K562 (cell line): ENCODE results near the gene SLC25A21. TPM values are rescaled to one million over a fixed set of nuclear protein-coding genes. Genes with fewer than 3 reads are reported as not detected.
A peak's percentile ranks its signal among the peaks of the same experiment; 100 is the strongest.

Experiments
- ATAC-seq: fragments of 200-7000 bp; cut with Tn5 transposase; 3 replicates; pipeline ENCODE4 v1.9.1; 2020; ENCODE audit warnings: moderate library complexity
- BruUV-seq: library from RNA; stranded (reverse); fragments of 400-500 nt; replicated peaks from 2 replicates; lab custom pipeline; 2021; lab: Mats Ljungman, UMichigan
- CTCF ChIA-PET: fragments of 300-600 bp; formaldehyde crosslinking; extraction: SDS; loops from one replicate; lab custom pipeline; 2021; ENCODE audit warnings: low intra/inter-chr PET ratio; lab: Yijun Ruan, JAX
- POLR2A ChIA-PET: fragments of 300-600, 350-650 bp; sonication (Branson Sonifier 250); formaldehyde crosslinking; extraction: SDS; loops from one replicate; lab custom pipeline; 2021; ENCODE audit warnings: antibody characterized with exemption, inconsistent platforms; lab: Yijun Ruan, JAX
- DNase-seq, 4 experiments: peaks; one replicate each; pipeline versions ENCODE4 v3.0.0 to v3.0.0-alpha.2; 2011 to 2018; ENCODE audit warnings: low spot score in 3 of 4, mixed read lengths in 3 of 4; ENCODE audit errors: extremely low read depth in 1 of 4
- FAIRE-seq: peaks from 2 replicates; lab custom pipeline; 2011; peaks lifted over from hg19 to GRCh38; lab: Jason Lieb, UNC
- H2AFZ ChIP-seq: 2 replicates; pipeline ENCODE4 v1.6.0; 2011; ENCODE audit warnings: low read depth, low read length, control low read depth, inconsistent platforms
- H3K27ac ChIP-seq: fragments of 200-600 bp; 3 replicates; pipeline ENCODE4 v1.8.0; 2011; ENCODE audit warnings: low read depth, mild to moderate bottlenecking, control low read depth, inconsistent platforms, low read length, moderate library complexity, mixed read lengths; ENCODE audit errors: extremely low read depth
- H3K27me3 ChIP-seq, 2 experiments: fragments of 300-600 bp in 1 of 2; 2 replicates in 1 of 2; 3 replicates in 1 of 2; pipeline versions ENCODE4 v1.6.0 to v1.8.0; 2011; ENCODE audit warnings: inconsistent platforms in 2 of 2, low read length in 2 of 2, mild to moderate bottlenecking in 1 of 2, mixed read lengths in 1 of 2, moderate library complexity in 1 of 2; ENCODE audit not compliant: control insufficient read depth in 2 of 2, insufficient read depth in 2 of 2
- H3K36me3 ChIP-seq: fragments of 300-600 bp; 3 replicates; pipeline ENCODE4 v1.8.0; 2011; ENCODE audit warnings: mild to moderate bottlenecking, low read length, inconsistent platforms; ENCODE audit not compliant: control insufficient read depth, insufficient read depth
- H3K4me1 ChIP-seq, 2 experiments: fragments of 200-600 bp in 1 of 2; replicated peaks in 1 of 2; 2 replicates in 1 of 2; 3 replicates in 1 of 2; pipeline versions ENCODE4 v1.5.1 to v1.8.0; 2011; ENCODE audit warnings: inconsistent platforms in 2 of 2, low read length in 2 of 2, mild to moderate bottlenecking in 1 of 2, mixed read lengths in 1 of 2, moderate library complexity in 1 of 2; ENCODE audit not compliant: control insufficient read depth in 2 of 2, insufficient read depth in 2 of 2
- H3K4me2 ChIP-seq: 2 replicates; pipeline ENCODE4 v1.6.1; 2011; ENCODE audit warnings: low read length, control low read depth, inconsistent platforms, mixed read lengths; ENCODE audit not compliant: insufficient read depth
- H3K4me3 ChIP-seq: fragments of 200-600 bp; sonication (generic), shearing (Covaris generic); 2 replicates; pipeline ENCODE4 v1.5.1; 2016; ENCODE audit warnings: control low read depth, inconsistent platforms
- H3K79me2 ChIP-seq: fragments of 200-600 bp; 3 replicates; pipeline ENCODE4 v1.8.0; 2011; ENCODE audit warnings: low read length, inconsistent platforms; ENCODE audit not compliant: control insufficient read depth, insufficient read depth
- H3K9ac ChIP-seq, 2 experiments: 2 replicates each; pipeline versions ENCODE4 v1.6.0 to v1.6.1; 2011; ENCODE audit warnings: low read depth in 2 of 2, low read length in 2 of 2, control low read depth in 1 of 2, inconsistent platforms in 1 of 2, mild to moderate bottlenecking in 1 of 2, mixed read lengths in 1 of 2; ENCODE audit not compliant: insufficient read depth in 1 of 2
- H3K9me1 ChIP-seq: one replicate; pipeline ENCODE4 v1.6.0; 2011; ENCODE audit warnings: inconsistent platforms, mild to moderate bottlenecking, low read length, moderate library complexity; ENCODE audit not compliant: control insufficient read depth, insufficient read depth
- H3K9me3 ChIP-seq: replicated peaks from 2 replicates; pipeline ENCODE4 v1.5.1; 2011; ENCODE audit warnings: low read depth, low read length, inconsistent platforms; ENCODE audit not compliant: control insufficient read depth, insufficient read depth
- H4K20me1 ChIP-seq: replicated peaks from 2 replicates; pipeline ENCODE4 v1.6.1; 2011; ENCODE audit warnings: low read length, inconsistent platforms, mixed read lengths; ENCODE audit not compliant: control insufficient read depth, insufficient read depth
- ATF3 ChIP-seq, 2 experiments: fragments of 450-650 bp in 1 of 2; sonication (generic) in 1 of 2; formaldehyde crosslinking in 1 of 2; IDR thresholded peaks in 1 of 2; conservative IDR thresholded peaks in 1 of 2; 2 replicates each; pipeline versions ENCODE4 v1.6.1 to v1.8.1; 2016 to 2023; ENCODE audit warnings: mild to moderate bottlenecking in 2 of 2, moderate library complexity in 2 of 2, inconsistent platforms in 1 of 2, missing genetic modification reagents in 1 of 2
- KDM4B ChIP-seq, 2 experiments: fragments of 450-650 bp in 1 of 2; sonication (generic) in 1 of 2; IDR thresholded peaks; 2 replicates each; pipeline ENCODE4 v1.6.1; 2016 to 2017; ENCODE audit warnings: borderline replicate concordance in 2 of 2, antibody characterized with exemption in 1 of 2, low read depth in 1 of 2, mild to moderate bottlenecking in 1 of 2
- ZNF121 ChIP-seq: sonication (generic); formaldehyde crosslinking; conservative IDR thresholded peaks from 2 replicates; pipeline ENCODE4 v1.8.0; 2022; ENCODE audit warnings: missing genetic modification reagents
- ZNF280A ChIP-seq: fragments of 450-650 bp; IDR thresholded peaks from 2 replicates; pipeline ENCODE4 v1.6.1; 2018; ENCODE audit warnings: mild to moderate bottlenecking, low read depth; ENCODE audit not compliant: partially characterized antibody
- ZNF655 ChIP-seq: fragments of 250-450 bp; sonication (Bioruptor Pico); IDR thresholded peaks from 2 replicates; pipeline ENCODE4 v1.5.0; 2021
- ZNF77 ChIP-seq: fragments of 250-450 bp; sonication (Bioruptor Pico); IDR thresholded peaks from 2 replicates; pipeline ENCODE4 v1.5.0; 2020
- WGBS: fragments of 100-300 bp; shearing (Covaris generic); methylation state at CpG from one replicate; pipeline ENCODE4 v1.1.6; 2016; ENCODE audit warnings: low coverage, mixed read lengths; ENCODE audit not compliant: insufficient coverage; ENCODE audit errors: missing lambda C conversion rate; 5-methylcytosine and 5-hydroxymethylcytosine counted together
- in situ Hi-C: fragments of 300-500 bp; cut with MboI; formaldehyde crosslinking; loops from 4 replicates; pipeline ENCODE4 v1.15.0; 2018; ENCODE audit warnings: inconsistent platforms, mixed read lengths
- intact Hi-C: fragments of 100-400 bp; cut with micrococcal nuclease; formaldehyde crosslinking; loops from 2 replicates; pipeline ENCODE4 v1.14.2; 2022
- polyA plus RNA-seq, 8 experiments: library from polyadenylated mRNA; depleted of rRNA in 4 of 8; stranded (reverse) in 5 of 8; unstranded in 3 of 8; fragments of >200 nt; fragmentation: Nextera tagmentation in 2 of 8; fragmentation: Illumina TruSeq in 1 of 8; extraction: Ambion mirVana in 2 of 8; extraction: Trizol in 1 of 8; gene quantifications; 2 replicates each; pipeline versions ENCODE4 v1.2.1 to v1.2.3, GENCODE V29; 2011 to 2014; ENCODE audit warnings: inconsistent platforms in 1 of 8, missing spikeins in 1 of 8
- total RNA-seq, 7 experiments: library from RNA; depleted of rRNA in 6 of 7; stranded (reverse); fragments of >200 nt in 6 of 7; fragmentation: Illumina TruSeq in 2 of 7; extraction: Trizol in 2 of 7; gene quantifications; 2 replicates each; pipeline versions ENCODE4 v1.2.1 to v1.2.3, GENCODE V29; 2011 to 2021; ENCODE audit warnings: low replicate concordance in 1 of 7

SLC25A21 gene
- total and polyA plus RNA-seq, 9 of the 15 experiments (the other 6 are each of a cell fraction or from before 2014, with no cell fraction given), result 15.2 to 46.7 (median 28.7) TPM

- TF ChIP-seq ZNF655 (CRISPR knock-in tag) (no peak), KDM4B (IDR thresholded peaks at IDR 0.05; ENCODE audit: borderline replicate concordance in 2 of 2, low read depth in 1 of 2) (no peak), ZNF280A (no peak), ZNF77 (CRISPR knock-in tag) (no peak)
Measured at GRCh38 chr14:37195327-37195726, 22.9 kb upstream of the SLC25A21 start (continued).

GRCh38 chr14:37194698-37195097 is 22.3 kb upstream of the SLC25A21 start:
- ChIA-PET CTCF (no interaction called here), POLR2A (no interaction called here)
- H3K9ac ChIP-seq, result no peak overlapping the region
- ATAC-seq (no peak), FAIRE-seq (no peak), DNase-seq (no peak)
- in situ Hi-C loops (no loop called here), intact Hi-C loops (loop anchor here (5.0 to 10.0 kb wide), 2 partner anchors 42 to 220 kb away; no protein-coding TSS in a partner anchor)
- H3K9me1 ChIP-seq, result no peaks in the 10 kb centered on the region
- TF ChIP-seq ZNF121 (CRISPR knock-in tag) (no peak), ATF3 (IDR thresholded peaks at IDR 0.05) (peak; percentile 10; the same call in 1 of the 2 replicates), ATF3 (CRISPR knock-in tag; conservative IDR thresholded peaks at IDR 0.05) (no peak)
- no peaks in the 10 kb centered on the region for H3K27me3 ChIP-seq
- WGBS, result 49% methylated on average over 2 of the region's 2 CpGs
- BruUV-seq, result no TSS peak
- H4K20me1 ChIP-seq, result no peaks in the 10 kb centered on the region
- H3K9me3 ChIP-seq, result no peaks in the 10 kb centered on the region
- no peak overlapping the region for H2AFZ ChIP-seq
- H3K79me2 ChIP-seq, result peaks cover 26% of the 10 kb centered on the region
- no peak overlapping the region for H3K27ac ChIP-seq
- H3K4me2 ChIP-seq, result no peak overlapping the region
- no peaks in the 10 kb centered on the region for H3K36me3 ChIP-seq
- no peak overlapping the region for H3K4me3 ChIP-seq
- peaks cover 0 to 8% of the 10 kb centered on the region in 2 experiments; a peak in 3 of 5 replicates for H3K4me1 ChIP-seq
